ENCODE measurements around the gene R3HDM4.

DNA sequence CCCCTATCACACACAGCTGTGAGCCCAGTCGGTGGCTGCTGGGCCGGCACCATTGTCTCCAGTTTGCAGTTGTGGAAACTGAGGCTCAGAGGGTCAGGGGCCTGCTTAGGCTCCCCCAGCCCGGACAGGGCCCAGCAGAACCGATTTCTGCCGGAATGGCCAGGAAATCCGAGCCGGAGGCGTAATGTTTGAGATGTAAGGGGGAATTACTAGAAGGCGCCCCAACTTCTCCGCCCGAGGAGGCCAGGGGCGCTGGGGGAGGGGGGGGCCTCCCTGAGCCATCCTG, 5.1 kb upstream of the R3HDM4 start:
- TF ChIP-seq RBBP5 (conservative IDR thresholded peaks at IDR 0.05) (no peak), EP300 (IDR thresholded peaks at IDR 0.05; ENCODE audit: borderline replicate concordance in 1 of 2, control insufficient read depth in 1 of 2, low read depth in 2 of 2, low read length in 2 of 2) (no peak), EZH2 (IDR thresholded peaks at IDR 0.05; ENCODE audit: borderline replicate concordance, control insufficient read depth, low read depth, low read length) (no peak), KDM1A (IDR thresholded peaks at IDR 0.05; ENCODE audit: borderline replicate concordance) (no peak)
- TF ChIP-seq, protein P1, sequence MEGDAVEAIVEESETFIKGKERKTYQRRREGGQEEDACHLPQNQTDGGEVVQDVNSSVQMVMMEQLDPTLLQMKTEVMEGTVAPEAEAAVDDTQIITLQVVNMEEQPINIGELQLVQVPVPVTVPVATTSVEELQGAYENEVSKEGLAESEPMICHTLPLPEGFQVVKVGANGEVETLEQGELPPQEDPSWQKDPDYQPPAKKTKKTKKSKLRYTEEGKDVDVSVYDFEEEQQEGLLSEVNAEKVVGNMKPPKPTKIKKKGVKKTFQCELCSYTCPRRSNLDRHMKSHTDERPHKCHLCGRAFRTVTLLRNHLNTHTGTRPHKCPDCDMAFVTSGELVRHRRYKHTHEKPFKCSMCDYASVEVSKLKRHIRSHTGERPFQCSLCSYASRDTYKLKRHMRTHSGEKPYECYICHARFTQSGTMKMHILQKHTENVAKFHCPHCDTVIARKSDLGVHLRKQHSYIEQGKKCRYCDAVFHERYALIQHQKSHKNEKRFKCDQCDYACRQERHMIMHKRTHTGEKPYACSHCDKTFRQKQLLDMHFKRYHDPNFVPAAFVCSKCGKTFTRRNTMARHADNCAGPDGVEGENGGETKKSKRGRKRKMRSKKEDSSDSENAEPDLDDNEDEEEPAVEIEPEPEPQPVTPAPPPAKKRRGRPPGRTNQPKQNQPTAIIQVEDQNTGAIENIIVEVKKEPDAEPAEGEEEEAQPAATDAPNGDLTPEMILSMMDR (IDR thresholded peaks at IDR 0.05 in 2 of 3, conservative IDR thresholded peaks at IDR 0.05 in 1 of 3; ENCODE audit: control insufficient read depth in 2 of 3, extremely low read depth in 1 of 3, insufficient read depth in 1 of 3, low read depth in 3 of 3, low read length in 3 of 3): no peak

Data from GM12878 (cell line).